ENCODE measurements around the gene DCUN1D4.

The DCUN1D4 gene

GRCh38 chr4:51853027-51853682 is 10.2 kb downstream of the DCUN1D4 start:
- no peak for DNase-seq (ENCODE audit: low read depth, low spot score)

DNA sequence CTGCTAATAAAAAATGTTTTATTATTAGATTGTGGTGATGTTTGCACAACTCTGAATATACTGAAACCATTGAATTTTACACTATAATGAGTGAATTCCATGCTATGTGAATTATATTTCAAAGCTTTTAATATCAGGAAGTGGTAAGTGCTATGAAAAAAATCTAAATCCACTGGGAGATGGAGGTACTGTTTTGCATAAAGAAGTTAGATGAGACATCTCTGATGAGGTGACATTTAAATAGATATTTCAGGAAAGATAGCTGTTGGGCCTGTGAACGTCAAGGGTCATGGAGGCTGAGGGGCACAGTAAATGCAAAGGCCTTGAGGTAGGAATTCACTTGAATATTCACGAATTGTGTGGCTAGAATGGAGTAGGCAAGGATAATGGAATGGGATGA is 12.3 kb downstream of the DCUN1D4 start:
- DNase-seq (ENCODE audit: low read depth, low spot score), result no peak

- DNase-seq (ENCODE audit: low read depth, low spot score), result no peak
Measured at GRCh38 chr4:51855751-51856150, 12.8 kb downstream of the DCUN1D4 start.

DNA sequence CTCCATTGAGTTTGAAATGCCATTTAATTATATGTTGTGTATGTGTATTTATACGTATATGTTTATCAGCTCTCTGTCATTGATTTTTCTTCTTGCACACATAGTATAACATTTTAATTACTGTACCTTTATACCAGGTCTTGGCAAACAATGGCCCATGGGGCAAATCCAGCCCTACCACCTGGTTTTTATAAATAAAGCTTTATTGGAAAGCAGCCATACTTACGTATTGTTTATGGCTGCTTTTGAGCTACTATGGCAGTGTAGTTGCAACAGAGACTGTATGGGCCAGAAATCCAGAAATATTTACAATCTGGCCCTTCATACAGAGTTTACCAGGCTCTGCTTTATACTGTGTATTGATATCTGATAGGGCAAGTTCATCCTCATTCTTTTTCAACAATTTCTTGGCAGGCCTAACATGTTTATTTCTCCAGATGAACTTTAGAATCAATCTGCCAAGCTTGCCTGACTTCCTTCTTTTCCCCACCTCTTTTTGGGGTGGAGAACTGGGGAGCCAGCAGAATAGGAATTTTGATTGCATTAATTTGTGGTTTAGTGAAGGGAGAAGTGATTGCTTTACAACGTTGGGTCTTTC is 15.8 kb downstream of the DCUN1D4 start:
- DNase-seq (ENCODE audit: low read depth, low spot score), result no peak

- DNase-seq (ENCODE audit: low read depth, low spot score), result no peak
Measured at GRCh38 chr4:51859476-51860031, 16.6 kb downstream of the DCUN1D4 start.

DNA sequence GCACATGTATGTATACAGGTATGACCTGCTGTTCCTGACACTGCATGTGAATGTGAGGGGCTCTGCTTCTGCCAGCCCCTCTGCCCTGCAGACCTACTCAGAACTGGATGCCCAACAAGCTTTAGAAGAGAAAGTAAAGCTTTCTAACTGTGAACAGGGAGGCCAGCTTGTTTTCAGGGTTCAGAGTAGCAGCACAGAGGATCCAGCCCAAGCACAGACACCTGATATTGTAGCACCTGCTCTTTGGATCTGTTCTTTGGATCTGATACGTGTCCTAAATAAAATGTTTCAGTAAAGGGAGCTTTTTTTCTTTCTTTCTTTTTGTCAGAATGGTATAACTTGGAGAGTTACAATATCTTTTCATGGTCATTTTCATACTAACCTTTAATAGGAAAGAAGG is 19.2 kb downstream of the DCUN1D4 start:
- no peak for DNase-seq (ENCODE audit: low read depth, low spot score)

DNA sequence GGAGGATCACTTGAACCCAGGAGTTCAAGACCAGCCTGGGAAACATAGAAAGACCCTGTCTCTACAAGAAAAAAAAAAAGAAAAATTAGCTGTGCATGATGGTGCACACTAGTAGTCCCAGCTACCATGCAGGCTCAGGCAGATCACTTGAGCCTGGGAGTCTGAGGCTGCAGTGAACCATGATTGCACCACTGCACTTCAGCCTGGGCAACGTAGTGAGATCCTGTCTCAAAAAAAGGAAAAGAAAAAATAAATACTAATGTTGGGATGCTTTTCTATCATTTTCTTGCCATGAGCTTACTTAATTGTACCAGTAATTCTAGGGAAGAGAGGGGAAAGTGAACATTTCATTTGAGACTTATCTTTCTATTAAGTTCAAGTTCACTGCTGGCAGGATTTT is 19.8 kb downstream of the DCUN1D4 start:
- no peak for DNase-seq (ENCODE audit: low read depth, low spot score)

DNA sequence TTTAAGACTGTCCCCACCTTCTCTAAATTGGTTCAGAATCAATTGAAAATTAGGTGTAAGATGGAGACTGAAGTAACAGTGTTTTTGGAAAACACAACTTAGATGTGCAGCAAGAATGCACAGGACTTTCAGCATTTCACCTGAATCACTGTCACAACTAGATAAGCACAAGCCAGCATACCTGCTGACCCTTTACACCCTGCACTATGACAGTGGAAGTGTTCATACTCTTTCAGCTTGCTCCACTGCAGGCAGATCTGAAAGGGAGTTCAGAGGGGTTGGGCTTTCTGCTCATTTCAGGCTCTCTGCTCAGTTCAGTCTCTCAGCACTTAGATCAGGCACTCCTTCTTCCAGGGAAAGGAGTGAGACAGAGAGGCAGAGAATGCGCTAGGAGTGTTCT is 22.8 kb downstream of the DCUN1D4 start:
- DNase-seq (ENCODE audit: low read depth, low spot score), result no peak

- DNase-seq (ENCODE audit: low read depth, low spot score), result no peak
Measured at GRCh38 chr4:51866835-51867234, 23.9 kb downstream of the DCUN1D4 start.

DNA sequence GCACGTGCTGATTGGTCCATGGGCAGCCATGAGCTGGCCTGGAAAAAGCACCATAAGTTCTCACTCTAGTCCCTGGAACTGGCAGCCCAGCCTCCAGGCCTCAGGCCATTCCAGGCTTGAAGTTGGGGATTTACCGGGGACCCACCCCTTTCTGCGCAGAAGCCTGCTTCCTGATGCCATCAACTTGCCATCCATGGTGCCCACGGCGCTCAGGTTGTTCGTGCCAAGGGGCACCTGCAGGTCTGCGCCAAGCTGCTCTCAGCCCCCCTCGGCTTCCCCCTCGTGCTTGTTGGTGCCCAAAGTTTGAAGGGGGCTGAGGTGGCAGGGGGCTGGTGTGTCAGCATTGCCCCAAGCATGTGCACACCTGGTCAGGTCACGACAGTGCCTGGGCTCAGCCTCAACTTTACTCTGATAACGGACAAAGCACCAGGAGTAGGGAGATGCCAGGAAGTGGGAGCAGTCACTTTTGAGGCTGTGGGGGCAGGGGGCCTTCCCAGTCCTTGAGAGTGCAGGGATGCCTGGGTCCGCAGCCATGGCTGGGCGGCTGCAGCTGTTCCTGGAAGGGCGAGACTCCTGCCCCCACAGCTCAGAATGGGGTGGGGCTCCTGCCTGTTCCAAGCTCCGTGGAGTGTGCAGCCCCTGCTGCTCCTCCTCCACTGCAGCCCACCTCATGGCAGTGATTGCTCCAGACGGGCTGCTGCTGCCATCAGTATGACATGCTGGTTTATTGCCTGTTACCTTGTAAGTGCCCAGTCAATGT is 24.9 kb downstream of the DCUN1D4 start:
- DNase-seq (ENCODE audit: low read depth, low spot score), result no peak

- no peak for DNase-seq (ENCODE audit: low read depth, low spot score)
Measured at GRCh38 chr4:51868449-51868847, 25.5 kb downstream of the DCUN1D4 start.

GRCh38 chr4:51870441-51871188 is 27.7 kb downstream of the DCUN1D4 start:
- DNase-seq (ENCODE audit: low read depth, low spot score), result peak; percentile 74

DNA sequence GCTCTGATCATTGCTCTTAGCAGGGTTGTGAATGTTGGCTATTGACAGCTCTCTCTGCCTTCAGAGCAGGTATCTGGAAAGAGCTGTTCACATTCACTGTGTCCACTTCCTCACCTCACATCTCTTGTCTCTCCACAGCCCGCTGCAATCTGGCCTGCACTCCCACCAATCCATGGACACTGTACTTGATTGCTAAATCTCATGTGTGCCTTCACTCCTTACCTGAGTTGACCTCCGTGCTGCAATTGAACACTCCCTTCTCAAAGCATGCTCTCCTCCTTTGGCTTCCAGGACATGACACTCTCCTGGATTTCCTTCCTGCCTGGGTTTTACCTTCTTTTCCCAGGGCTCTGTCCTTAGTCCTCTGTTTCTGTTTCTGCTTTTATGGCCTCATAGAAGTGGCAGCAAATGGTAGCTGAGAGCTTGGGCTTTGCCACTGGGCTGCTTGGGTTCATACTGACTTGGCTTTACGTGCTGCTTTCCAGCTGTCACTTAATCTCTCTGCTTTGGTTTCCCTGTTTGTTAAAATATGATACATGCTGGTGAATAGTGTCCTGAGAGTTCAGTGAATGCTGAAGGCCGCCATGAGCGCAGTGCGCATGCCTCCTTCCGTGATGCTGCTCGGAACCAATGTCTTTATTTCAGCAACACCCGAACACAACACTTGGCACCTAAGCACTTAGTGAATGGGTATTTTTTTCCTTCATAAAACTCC is 29.5 kb downstream of the DCUN1D4 start:
- no peak for DNase-seq (ENCODE audit: low read depth, low spot score)

- no peak for DNase-seq (ENCODE audit: low read depth, low spot score)
Measured at GRCh38 chr4:51874551-51874950, 31.6 kb downstream of the DCUN1D4 start.

DNA sequence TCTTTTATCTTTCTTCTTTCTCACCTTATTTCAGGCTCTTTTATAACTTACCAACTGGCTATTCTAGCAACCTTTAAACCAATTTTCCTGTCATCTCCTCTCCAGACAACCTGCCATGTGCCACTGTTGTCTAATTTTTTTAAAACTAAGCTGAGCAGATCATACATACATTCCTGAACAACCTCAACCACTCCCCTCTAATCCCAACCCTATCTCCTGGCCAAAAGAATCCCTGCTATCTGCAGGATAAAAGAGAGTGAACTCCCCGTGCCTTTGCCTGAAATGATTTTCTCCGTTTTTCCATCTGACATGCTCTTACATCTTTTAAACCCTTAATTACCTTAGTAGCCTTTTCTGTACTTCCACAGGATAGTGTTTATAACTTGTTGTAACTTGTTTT is 35.5 kb downstream of the DCUN1D4 start:
- DNase-seq (ENCODE audit: low read depth, low spot score), result no peak

DNA sequence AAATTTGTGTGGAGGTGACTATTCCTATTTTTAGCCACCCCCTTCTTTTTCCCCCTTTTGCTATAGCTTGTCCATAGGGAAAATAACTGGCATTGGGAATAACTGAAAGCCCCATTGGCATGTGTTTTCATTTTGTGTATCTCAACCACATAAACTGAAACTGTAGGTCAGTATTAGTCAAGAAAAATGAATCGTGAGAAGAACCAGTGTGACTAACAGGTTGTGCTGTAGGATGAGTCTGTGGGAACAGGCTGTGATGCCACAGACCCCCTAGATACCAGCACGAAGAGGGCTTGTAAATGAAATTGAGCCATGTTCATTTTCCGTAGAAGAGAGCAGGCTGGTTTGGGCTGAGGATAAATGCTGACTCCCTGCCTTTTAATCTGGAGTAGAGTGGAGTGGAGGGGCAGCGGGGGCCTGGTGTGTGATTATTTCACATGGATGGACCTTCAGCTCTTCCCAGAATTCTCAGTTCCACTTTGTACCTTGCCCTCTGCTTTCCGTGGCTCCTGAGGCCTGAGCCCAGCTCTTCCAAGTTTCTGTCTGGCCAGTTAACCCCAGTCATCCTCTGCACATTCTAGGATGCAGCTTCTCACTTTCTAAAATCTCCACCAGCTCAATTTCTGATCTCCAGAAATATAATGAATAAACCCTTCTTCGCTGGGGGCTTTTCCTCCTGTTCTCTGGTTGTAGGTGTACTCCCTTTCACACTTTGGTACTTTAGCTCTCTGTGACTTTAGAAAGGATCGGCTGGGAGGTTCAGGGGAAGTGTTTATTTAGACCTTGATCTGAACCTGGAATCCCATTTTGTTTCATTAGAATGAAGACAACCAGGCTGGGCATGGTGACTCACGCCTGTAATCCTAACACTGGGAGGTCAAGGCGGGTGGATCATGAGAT is 37.3 kb downstream of the DCUN1D4 start:
- no peak for DNase-seq (ENCODE audit: low read depth, low spot score)

GRCh38 chr4:51884055-51884454 is 41.1 kb downstream of the DCUN1D4 start:
- no peak for DNase-seq (ENCODE audit: low read depth, low spot score)

- no peak for DNase-seq (ENCODE audit: low read depth, low spot score)
Measured at GRCh38 chr4:51884606-51885005, 41.7 kb downstream of the DCUN1D4 start.

- no peak for DNase-seq (ENCODE audit: low read depth, low spot score)
Measured at GRCh38 chr4:51885363-51885762, 42.4 kb downstream of the DCUN1D4 start.

- no peak for DNase-seq (ENCODE audit: low read depth, low spot score)
Measured at GRCh38 chr4:51890760-51891159, 47.8 kb downstream of the DCUN1D4 start.
